Sigmoid colon (tissue), 7 donors: Measurements from ENCODE around the gene KCNA2. TPM values are rescaled to one million over a fixed set of nuclear protein-coding genes. Genes with fewer than 3 reads are reported as not detected.

ENCODE experiments used
- DNase-seq: peaks from one replicate; pipeline ENCODE4 v3.0.0-alpha.2; 2019
- H3K27ac ChIP-seq, 4 donors: fragments of 200-600 bp; sonication (generic); one replicate each; pipeline ENCODE4 v1.5.1; 2016 to 2019; ENCODE audit warnings: mild to moderate bottlenecking in 1 of 4
- H3K27me3 ChIP-seq, 3 donors: fragments of 200-600 bp; sonication (generic); one replicate each; pipeline ENCODE4 v1.5.1; 2019; ENCODE audit warnings: mild to moderate bottlenecking in 1 of 3
- H3K36me3 ChIP-seq, 4 donors: fragments of 200-600 bp; sonication (generic); one replicate each; pipeline ENCODE4 v1.5.1; 2016 to 2019
- H3K4me1 ChIP-seq, 4 donors: fragments of 200-600 bp; sonication (generic); one replicate each; pipeline ENCODE4 v1.5.1; 2017 to 2019
- H3K4me3 ChIP-seq, 4 donors: fragments of 200-600 bp; sonication (generic); one replicate each; pipeline ENCODE4 v1.5.1; 2017 to 2019; ENCODE audit warnings: mild to moderate bottlenecking in 2 of 4, moderate library complexity in 1 of 4
- H3K9me3 ChIP-seq, 4 donors: fragments of 200-600 bp in 3 of 4; sonication (generic) in 3 of 4; one replicate each; pipeline versions ENCODE4 v1.5.1 to v1.6.1; 2013 to 2019
- CTCF ChIP-seq, 4 experiments: fragments of 450-650 bp in 3 of 4; fragments of 200-600 bp in 1 of 4; IDR thresholded peaks; one replicate each; pipeline ENCODE4 v1.5.1; 2016 to 2019; ENCODE audit warnings: antibody characterized with exemption in 4 of 4, mild to moderate bottlenecking in 3 of 4, moderate library complexity in 2 of 4
- EP300 ChIP-seq, 4 donors: sonication (generic); formaldehyde crosslinking; IDR thresholded peaks; one replicate each; pipeline ENCODE4 v1.6.1; 2017; ENCODE audit warnings: antibody characterized with exemption in 4 of 4
- POLR2A ChIP-seq, 2 donors: fragments of 450-650 bp; IDR thresholded peaks; one replicate each; pipeline ENCODE4 v1.6.1; 2016; ENCODE audit warnings: antibody characterized with exemption in 2 of 2, mild to moderate bottlenecking in 2 of 2, moderate library complexity in 2 of 2
- POLR2AphosphoS5 ChIP-seq, 4 donors: sonication (generic); formaldehyde crosslinking; IDR thresholded peaks; one replicate each; pipeline ENCODE4 v1.6.1; 2017; ENCODE audit warnings: antibody characterized with exemption in 4 of 4
- WGBS, 2 donors: extraction: QIAGEN DNeasy Blood & Tissue Kit; methylation state at CpG; one replicate each; pipeline ENCODE4 v1.1.7; 2013; 5-methylcytosine and 5-hydroxymethylcytosine counted together
- intact Hi-C: fragments of 100-400 bp; cut with DNase I; formaldehyde crosslinking; loops from one replicate; pipeline ENCODE4 v1.15.1; 2023
- polyA plus RNA-seq, 3 donors: library from polyadenylated mRNA; stranded (reverse); fragments of 200-250 nt; gene quantifications; one replicate each; pipeline ENCODE4 v1.2.3, GENCODE V29; 2013
- total RNA-seq, 4 donors: library from RNA; depleted of rRNA; stranded (reverse); fragments of >200 nt; gene quantifications; one replicate each; pipeline ENCODE4 v1.1.0, GENCODE V29; 2016
- donor health status: healthy with polysubstance abuse.
- donor health status: Bipolar disorder and iron deficiency.
- donor health status: healthy.

Gene KCNA2
- total and polyA plus RNA-seq, 7 donors = under 0.01 to 5.8 (median 1.2) TPM; not detected in 1

- DNase-seq = no peak
- intact Hi-C loops = loop anchor here (1.0 to 2.0 kb wide), 2 partner anchors 51 to 59 kb away; partner anchors contain the start of gene KCNA2
- peak overlapping the region; percentile 21 to 52 (median 41) for H3K4me3 ChIP-seq
- H3K9me3 ChIP-seq = no peaks in the 10 kb centered on the region
- peaks cover 0 to 15% (median 14%) of the 10 kb centered on the region in 4 donors for H3K4me1 ChIP-seq
- no peaks in the 10 kb centered on the region for H3K36me3 ChIP-seq
- peak in 1 of 4 donors; percentile 37 for TF ChIP-seq POLR2AphosphoS5 (IDR thresholded peaks at IDR 0.05)
- no peak for TF ChIP-seq CTCF (IDR thresholded peaks at IDR 0.05)
- H3K27ac ChIP-seq = peak overlapping the region; percentile 38 to 60 (median 52)
- 38 to 49% methylated on average over 11 of the region's 11 CpGs for WGBS, 2 donors
- H3K27me3 ChIP-seq = peaks cover 0 to 41% (median 16%) of the 10 kb centered on the region in 3 donors
These were observed 50.2 kb downstream of the KCNA2 start for GRCh38 chr1:110555807-110556470.

- Histone ChIP-seq H3K36me3 (no peaks in the 10 kb centered on the region), H3K27me3 (peaks cover 0 to 45% (median 16%) of the 10 kb centered on the region in 3 donors), H3K9me3 (no peaks in the 10 kb centered on the region), H3K4me3 (peak overlapping the region; percentile 21 to 52 (median 41)), H3K27ac (peak overlapping the region; percentile 38 to 60 (median 52)), H3K4me1 (peaks cover 0 to 15% (median 14%) of the 10 kb centered on the region in 4 donors)
- TF ChIP-seq POLR2A (IDR thresholded peaks at IDR 0.05) (no peak), POLR2AphosphoS5 (IDR thresholded peaks at IDR 0.05) (peak in 2 of 4 donors; percentile 26 to 37), CTCF (IDR thresholded peaks at IDR 0.05) (peak; percentile 30 to 79 (median 57)), EP300 (IDR thresholded peaks at IDR 0.05) (no peak)
- 8 to 10% methylated on average over 53 of the region's 53 CpGs for WGBS, 2 donors
- DNase-seq = no peak
- intact Hi-C loops = loop anchor here (1.0 to 2.0 kb wide), 2 partner anchors 52 to 60 kb away; partner anchors contain the start of gene KCNA2
These were observed 51.0 kb downstream of the KCNA2 start for GRCh38 chr1:110554871-110555801.

GRCh38 chr1:110551278-110551809 is 54.8 kb downstream of the KCNA2 start:
- H3K9me3 ChIP-seq = no peaks in the 10 kb centered on the region
- no peak overlapping the region for H3K27ac ChIP-seq
- H3K27me3 ChIP-seq = peaks cover 0 to 55% (median 16%) of the 10 kb centered on the region in 3 donors
- 84 to 87% methylated on average over 1 of the region's 1 CpG for WGBS, 2 donors
- H3K36me3 ChIP-seq = no peaks in the 10 kb centered on the region
- DNase-seq = no peak
- TF ChIP-seq POLR2A (IDR thresholded peaks at IDR 0.05) = no peak
- TF ChIP-seq POLR2AphosphoS5 (IDR thresholded peaks at IDR 0.05) = no peak
- TF ChIP-seq CTCF (IDR thresholded peaks at IDR 0.05) = no peak
- TF ChIP-seq EP300 (IDR thresholded peaks at IDR 0.05) = no peak
- no peak overlapping the region for H3K4me3 ChIP-seq
- intact Hi-C loops = no loop called here
- peaks cover 0 to 15% (median 14%) of the 10 kb centered on the region in 4 donors for H3K4me1 ChIP-seq

GRCh38 chr1:110549831-110550230 is 56.3 kb downstream of the KCNA2 start:
- H3K9me3 ChIP-seq = no peaks in the 10 kb centered on the region
- WGBS, 2 donors = 47 to 67% methylated on average over 2 of the region's 2 CpGs
- DNase-seq = no peak
- TF ChIP-seq EP300 (IDR thresholded peaks at IDR 0.05) (no peak), POLR2A (IDR thresholded peaks at IDR 0.05) (no peak), CTCF (IDR thresholded peaks at IDR 0.05) (no peak), POLR2AphosphoS5 (IDR thresholded peaks at IDR 0.05) (no peak)
- peaks cover 0 to 44% (median 16%) of the 10 kb centered on the region in 3 donors for H3K27me3 ChIP-seq
- peaks cover 0 to 1% (median under 1%) of the 10 kb centered on the region in 4 donors for H3K4me1 ChIP-seq
- H3K36me3 ChIP-seq = no peaks in the 10 kb centered on the region
- no peak overlapping the region for H3K27ac ChIP-seq
- intact Hi-C loops = no loop called here
- H3K4me3 ChIP-seq = no peak overlapping the region
